Stimulated activated CD8-positive, alpha-beta memory T cell treated with anti-CD3 and anti-CD28 coated beads, Interleukin-7, amount 100 ng/mL, for 4 hours (primary cell): Measurements from ENCODE around the gene VEGFA.

ENCODE experiments used
- DNase-seq, 2 donors: peaks; one replicate each; pipeline ENCODE4 v3.0.0-alpha.2; 2020; ENCODE audit warnings: low read depth in 2 of 2

Gene VEGFA

DNA sequence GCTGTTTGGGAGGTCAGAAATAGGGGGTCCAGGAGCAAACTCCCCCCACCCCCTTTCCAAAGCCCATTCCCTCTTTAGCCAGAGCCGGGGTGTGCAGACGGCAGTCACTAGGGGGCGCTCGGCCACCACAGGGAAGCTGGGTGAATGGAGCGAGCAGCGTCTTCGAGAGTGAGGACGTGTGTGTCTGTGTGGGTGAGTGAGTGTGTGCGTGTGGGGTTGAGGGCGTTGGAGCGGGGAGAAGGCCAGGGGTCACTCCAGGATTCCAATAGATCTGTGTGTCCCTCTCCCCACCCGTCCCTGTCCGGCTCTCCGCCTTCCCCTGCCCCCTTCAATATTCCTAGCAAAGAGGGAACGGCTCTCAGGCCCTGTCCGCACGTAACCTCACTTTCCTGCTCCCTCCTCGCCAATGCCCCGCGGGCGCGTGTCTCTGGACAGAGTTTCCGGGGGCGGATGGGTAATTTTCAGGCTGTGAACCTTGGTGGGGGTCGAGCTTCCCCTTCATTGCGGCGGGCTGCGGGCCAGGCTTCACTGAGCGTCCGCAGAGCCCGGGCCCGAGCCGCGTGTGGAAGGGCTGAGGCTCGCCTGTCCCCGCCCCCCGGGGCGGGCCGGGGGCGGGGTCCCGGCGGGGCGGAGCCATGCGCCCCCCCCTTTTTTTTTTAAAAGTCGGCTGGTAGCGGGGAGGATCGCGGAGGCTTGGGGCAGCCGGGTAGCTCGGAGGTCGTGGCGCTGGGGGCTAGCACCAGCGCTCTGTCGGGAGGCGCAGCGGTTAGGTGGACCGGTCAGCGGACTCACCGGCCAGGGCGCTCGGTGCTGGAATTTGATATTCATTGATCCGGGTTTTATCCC, at the start of gene VEGFA:
VEGFA (plus strand) TSS at position 686 of the 846 bp plus-strand sequence.
- DNase-seq: peak; percentile 77 to 79

DNA sequence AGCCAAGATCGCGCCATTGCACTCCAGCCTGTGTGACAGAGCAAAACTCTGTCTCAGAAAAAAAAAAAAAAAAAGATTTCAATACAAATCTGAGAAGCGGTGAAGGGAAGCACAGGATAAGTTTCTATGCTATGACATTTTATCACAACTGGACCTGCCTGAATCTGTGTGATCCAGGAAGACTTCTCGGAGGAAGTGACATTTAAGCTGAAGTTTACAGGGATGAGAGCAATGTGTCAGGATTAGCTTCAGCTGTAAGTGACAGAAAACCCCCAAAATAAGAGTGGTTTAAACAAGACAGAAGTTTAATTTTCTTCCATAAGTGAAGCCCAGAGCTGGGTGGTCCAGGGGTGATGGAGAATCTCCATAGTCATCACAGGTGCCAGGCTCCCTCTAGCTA, 49.0 kb upstream of the VEGFA start:
- no peak for DNase-seq

DNA sequence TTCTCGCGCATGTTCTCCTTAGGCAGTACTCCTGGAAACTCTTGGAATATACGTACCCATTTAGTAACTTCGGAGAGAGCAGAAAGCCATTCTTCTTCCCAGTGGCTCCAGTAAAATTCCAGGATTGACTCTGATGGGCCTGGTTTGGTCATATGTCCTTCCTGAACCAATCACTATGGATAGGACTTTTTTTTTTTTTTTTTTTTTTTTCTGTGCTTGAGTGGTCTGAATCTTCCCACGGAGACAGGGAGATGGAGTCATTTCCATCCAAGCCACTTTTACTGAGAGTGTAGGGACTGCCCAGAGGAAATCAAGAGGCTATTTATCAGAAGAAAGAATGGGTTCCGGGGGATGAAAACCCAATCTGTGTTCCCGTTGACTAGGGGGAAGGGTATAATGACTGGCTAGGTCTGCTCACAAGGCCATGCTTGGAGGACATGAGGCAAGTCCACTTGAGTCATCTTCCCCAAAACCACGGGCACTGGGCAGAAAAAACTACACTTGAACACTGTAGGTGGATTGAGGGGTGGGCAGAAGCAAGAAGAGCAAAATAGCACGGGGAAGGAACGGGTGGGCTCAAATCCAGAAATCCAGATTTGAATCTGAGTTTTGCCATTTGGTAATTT, 47.0 kb upstream of the VEGFA start:
- DNase-seq: no peak

DNA sequence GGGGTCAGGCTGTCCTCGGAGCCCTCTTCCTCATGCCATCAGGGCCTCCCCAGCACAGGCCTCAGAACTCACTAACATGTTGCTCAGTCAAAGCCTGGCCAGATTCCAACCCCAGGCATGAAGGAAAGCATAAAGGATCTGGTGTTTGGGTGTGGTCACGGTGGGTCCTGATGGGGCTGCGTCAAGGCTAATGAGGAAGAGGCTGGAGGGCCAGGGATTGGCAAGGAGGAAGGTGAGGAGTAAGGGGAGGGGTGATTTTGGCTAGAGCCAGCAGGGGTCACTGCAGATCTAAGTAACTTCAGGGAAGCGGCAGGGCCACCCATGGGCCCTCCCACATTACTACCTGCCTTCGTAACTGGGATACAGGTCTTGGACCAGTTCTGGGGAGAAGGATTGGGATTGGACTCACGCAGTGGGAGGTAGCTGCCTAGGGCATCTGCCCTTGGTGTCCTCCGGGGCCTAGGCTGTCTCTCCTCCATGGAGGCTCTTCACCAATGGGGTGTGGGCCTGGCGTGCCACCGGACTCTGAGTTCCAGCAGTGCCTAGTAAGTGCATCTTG, 46.2 kb upstream of the VEGFA start:
- DNase-seq: peak; percentile 29 to 55

DNA sequence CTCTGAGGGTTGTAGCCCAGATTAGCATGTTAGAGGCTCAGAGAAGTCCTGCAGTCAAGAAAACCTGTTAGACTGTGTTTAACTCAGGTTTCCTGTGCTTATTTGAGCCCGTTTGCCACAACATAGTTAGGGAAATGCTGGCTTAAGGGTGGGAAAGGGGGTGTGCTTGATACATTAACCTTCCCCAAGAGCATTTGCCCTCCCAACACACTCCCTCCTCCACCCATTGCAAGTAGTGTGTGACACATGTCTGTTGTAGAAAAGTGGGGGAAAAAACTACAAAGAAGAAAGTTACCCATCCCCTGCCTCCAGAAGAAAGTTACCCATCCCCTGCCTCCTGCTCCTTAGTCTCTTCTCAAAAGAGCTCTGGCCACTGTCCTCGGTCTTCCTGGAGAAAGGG, 45.7 kb upstream of the VEGFA start:
- no peak for DNase-seq

DNA sequence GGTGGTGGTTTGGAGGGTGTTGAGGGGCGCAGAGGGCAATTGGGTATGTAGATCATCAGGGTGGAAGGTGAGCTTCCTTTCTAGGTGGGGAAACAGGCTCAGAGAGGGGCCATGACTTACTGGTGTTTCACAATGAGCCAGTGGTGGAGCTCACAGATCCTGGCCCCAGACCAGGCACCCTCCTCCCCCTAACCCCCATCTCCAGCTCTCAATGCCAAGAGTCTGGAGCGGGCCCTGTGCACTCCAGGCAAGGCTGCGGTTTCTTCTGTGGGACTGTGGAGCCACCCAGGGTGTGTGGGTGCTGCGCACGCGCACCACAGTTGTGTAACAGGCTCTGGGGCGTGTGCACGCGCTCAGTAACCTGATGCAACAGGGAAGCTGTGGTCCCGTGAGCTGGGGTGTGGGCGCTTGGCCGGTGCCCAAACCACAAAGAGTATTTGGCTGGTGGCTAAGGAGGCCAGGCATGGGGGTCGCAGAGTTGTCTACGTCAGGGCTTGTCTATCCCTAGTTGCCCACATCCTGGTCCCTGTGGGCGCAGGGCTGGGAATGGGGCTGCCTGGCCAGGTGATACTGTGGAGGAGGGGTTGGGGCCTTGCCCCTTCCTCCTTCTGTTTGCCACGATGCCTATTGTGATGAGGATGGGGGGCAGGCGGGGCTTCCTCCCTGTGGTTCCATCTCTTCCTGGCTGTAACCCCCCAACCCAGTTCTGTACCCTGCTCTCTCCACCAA, 44.9 kb upstream of the VEGFA start:
- peak; percentile 66 to 70 for DNase-seq

DNA sequence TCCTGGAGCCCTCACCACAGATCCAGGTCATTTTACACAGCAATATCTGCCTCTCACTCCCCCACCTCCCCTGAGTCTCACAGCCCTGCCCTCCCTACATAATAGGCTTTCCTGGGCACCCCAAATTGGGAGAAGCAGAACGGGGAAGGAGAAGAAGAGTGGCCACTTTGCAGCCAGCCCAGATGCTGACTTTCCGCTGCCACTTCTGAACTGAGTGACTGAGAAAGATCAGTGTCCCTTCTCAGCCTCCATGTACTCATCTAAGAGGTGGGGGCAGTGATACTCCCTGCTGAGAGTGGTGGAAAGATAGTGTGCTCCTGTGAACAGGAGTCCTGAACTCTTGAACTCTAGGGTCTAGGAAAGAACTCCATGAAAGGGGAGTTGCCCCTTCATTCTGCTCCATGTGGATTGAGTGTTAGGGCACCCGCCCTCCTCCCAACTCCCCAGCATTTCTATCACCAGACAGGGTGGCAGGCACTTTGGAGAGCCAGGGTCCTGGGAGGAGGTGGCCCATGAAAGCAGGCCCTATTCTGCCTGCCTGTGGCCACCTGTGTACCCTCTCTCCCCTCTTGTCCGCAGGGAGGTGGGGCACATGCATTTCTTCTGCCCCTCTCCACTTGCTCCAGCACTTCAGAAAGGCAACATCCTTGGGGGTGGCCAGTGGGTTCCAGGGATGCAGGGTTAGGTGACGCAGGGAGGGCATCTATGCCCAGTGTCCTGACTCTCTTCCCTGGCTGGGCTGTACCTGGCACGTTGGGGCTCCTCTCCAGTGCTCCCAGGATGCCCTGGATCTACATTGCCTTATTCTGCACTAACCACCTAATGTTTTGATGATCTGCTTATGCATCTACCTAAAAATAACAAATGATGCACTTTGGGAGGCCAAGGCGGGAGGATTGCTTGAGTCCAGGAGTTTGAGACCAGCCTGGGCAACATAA, 44.1 kb upstream of the VEGFA start:
- no peak for DNase-seq

DNA sequence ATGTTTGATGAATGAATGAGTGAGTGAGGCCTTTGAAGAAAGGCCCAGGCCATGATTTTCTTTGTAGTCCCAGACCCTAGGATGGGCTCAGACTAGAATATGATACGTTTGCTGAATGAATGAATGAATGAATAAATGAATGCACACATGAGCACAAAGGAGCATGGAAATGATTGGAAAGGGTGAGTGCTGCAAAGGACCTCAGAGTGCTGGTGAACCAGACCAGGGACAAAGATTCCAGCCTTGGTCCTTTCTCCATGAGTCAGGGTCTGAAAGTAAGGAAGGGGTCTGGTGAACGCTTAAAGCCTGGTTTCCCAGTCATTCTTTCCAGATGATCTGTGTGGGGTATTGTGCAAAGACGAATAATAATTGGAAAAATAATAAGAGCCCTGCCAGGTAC, 42.4 kb upstream of the VEGFA start:
- no peak for DNase-seq

DNA sequence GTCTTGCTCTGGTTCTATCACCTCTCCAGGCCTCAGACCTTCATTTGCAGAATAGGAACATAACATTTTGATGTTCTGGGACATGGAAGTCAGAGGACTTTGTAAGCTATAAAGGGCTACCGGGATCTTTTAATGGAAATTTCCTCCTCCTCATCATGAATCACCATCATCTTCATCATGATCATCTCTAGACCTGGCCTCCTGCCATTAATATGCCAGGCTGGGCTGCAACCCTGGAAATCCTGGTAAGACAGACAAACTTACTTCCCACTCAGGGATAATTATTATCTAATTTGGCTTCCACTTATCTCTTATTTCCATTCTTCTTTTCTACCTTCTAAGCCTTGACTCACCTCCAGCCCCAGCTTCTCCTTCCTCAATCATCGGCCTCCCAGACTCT, 41.4 kb upstream of the VEGFA start:
- DNase-seq: no peak

DNA sequence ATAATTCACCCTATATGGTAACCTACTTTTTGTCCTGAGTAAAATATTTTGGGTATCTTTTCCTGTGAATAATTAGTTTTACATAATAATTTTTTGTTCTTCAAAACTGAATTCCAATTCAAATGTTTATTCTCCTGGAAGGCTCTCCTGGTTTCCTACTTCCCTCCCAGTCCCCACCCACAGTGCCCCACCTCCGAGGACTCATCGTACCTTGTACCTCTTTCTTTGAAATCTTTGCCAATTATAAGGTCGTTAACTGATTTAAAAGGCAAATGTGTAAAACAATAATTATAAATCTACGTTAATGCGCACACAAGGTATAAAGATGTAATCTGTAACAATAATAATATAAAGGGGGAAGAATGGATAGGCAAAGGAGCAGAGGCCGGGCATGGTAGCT, 40.5 kb upstream of the VEGFA start:
- DNase-seq: no peak

DNA sequence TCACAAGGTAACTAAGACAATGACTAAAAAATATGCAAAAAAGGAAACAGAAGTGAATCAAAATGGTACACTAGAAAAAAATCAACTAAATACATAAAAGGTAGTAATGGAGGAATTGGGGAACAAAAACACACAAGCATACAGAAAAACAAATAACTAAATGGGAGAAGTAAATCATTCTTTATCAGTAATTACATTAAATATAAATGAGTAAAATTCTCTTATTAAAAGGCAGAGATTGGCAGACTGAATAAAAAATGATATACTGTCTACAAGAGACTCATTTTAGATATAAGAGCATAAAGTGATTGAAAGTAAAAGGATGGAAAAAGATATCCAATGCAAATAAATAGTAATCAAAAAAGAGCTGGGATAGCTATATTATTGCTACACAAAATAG, 39.4 kb upstream of the VEGFA start:
- DNase-seq: no peak

DNA sequence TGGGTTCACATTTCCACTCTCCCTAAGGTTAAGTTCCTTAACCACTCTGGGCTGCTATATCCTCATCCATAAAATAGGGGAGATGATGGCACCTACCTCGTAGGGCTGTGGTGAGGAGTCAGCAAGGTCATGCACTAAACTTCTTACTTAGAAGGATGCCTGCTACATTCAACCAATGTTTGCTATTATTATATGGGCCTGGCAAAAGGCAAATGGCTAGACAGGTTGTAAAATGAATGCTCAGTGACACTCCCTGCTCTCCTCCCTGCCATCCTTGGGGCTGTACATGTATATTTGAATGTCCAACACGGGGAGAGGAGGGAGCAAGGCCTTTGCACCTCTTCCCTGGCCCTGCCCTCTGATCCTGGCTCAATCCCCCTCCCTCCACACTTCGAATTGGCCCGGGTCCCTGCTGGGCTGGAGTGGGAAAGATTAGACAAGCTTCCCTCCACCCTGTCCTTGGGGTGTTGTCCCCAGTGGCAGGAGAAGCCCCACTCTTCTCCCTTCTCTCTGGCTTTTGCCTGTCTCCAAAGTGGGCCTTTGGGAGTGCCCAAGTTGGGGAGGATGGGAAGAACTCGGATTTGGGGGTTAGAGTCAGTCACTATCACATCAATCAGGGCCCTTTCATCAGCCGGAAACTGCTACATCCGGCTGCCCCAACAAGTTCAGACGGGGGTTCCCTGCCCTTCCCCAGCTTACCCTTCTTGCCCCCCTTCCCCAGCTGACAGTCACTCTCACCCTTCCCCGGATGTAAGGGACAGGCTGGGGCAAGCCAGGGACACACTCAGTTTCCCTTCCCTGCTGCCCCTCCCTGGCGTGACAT, 36.3 kb upstream of the VEGFA start:
- peak; percentile 26 to 43 for DNase-seq

DNA sequence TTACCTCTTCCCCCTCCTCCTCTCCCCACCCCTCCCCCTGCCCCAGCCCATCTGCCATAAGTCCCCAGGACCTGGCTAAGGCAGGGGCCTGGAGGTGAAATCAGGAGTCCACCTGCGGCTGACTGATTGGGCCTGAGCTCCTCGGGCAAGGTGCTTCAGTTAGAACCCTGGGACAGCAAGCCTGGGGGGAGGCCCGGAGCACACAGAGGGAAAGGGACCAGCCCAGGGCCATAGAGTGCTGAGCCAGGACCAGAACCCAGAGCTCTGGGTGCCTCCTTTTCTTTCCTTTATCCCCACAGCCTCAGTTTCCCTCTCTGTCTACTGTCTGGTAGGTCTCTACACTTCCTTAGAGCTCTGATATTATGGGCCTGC, 35.7 kb upstream of the VEGFA start:
- DNase-seq: no peak

DNA sequence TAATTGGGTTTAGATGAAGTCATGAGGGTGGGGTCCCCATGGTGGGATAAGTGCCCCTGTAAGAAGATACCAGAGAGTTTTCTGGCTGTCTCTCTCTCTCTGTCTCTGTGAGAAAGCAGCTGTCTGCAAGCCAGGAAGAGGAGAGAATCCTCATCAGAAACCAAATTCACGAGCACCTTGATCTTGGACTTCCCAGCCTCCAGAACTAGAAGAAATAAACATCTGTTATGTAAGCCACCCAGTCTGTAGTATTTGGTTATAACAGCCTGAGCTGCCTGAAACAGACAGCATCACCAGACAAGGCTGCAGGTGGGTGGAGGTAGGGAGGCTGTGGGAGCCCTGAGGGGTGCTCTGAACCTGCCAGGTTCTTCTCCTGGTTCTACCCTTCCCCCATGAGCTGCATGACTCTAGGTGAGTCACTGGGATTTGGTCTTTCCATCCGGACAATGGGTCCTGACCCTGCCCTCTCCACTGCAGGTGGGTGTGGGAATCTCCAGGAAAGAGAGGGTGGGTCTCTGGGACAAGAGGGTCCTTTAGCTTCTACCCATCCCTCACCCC, 34.3 kb upstream of the VEGFA start:
- DNase-seq: no peak

DNA sequence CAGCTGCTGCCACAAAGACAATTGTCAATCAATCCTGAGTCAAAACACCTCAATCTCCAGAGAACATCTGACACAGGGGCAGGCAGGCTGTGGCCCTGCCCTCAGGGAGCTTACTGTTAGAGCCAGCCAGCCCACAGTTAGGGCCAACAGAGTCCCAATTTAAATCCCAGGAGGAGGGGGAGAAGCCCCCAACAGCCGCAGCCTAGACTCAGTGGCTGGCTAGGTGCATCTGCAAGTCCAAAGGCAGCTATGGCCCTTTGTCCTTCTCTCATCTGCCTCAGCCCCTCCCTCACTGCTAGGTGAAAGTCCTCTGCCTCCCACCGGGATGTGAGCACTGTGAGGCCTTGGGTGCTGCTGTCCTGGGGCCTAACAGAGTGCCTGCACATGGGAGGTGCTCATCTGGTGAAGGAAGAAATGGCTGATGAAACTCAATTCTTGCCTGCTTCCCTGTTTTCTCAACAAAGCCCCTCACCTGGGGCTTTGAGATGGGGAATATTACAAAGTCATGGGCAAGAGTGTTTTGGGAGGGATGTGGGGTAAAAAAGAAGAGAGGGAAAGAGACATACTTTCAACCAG, 33.7 kb upstream of the VEGFA start:
- no peak for DNase-seq

DNA sequence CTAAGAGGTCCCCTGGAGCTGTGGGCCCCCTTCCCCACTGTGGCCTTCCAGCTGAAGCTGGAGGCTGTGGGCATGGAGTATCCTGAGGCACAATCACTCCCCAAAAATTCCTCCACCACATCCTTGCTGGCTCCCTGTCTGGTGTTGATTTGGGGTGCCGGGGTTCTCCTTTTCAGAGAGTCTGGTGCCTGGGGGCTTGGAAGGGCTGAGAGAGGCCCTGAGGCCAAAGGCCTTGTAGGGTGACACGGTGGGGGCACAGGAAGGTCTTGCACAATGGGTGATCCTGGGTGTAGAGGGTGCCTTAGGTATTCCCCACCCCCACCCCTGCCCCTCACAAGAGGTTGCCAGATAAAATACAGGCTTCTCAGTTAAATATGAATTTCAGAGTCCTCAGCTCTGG, 33.2 kb upstream of the VEGFA start:
- DNase-seq: no peak

DNA sequence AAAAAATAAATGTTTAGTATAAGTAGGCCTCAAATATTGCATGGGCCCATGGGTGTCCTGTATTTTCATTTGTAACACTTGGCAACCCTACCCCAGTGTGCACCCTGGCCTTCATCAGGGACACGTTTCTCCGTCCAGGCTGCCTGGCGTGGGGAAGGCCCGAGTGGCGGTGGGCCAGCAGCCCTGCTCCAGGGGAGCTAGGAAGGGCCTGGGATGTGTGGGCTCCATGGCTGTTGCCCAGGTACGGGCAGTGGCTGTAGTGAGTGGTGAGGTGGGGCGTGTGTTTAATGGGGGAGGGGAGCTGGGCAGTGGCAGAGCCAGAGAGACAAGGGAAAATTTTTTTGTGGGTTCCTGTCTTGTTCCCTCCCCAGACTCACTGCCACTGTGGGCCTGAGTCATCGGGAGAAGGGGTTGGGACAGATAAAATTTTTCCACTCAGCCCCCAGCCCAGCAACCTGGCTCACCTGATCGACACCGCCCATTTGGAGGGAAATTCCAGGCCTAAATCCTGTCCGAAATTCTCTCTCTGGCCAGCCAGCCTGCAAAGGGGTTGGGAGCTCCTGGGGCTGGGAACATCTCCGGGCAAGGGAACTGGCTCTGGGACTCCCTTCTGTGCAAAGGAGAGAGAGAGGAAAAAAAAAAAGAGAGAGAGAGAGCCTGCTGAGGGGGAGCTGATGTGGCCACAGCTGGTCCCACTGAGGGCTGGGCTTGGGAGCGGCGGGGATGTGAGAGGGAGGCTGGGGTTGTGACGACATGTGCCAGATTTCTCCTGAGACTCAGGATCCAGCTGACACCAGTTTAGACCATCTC, 32.5 kb upstream of the VEGFA start:
- no peak for DNase-seq

DNA sequence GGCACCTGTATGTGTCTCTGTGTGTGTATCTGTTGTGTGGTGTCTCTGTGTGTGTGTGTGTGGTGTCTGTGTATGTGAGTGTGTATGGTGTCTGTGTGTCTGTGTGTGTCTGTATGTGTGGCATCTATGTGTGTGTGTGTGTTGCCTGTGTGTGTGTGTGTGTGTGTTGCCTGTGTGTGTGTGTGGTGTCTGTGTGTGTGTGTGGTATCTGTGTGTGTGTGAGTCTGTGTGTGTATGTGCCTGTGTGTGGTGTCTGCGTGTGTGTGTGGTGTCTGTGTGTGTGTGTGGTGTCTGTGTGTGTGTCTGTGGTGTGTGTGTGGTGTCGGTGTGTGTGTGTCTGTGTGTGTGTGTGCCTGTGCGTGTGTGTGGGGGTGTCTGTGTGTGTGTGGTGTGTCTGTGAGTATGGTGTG, 31.7 kb upstream of the VEGFA start:
- DNase-seq: no peak
